T-helper 22 cell (primary cell): Measurements from ENCODE around the gene ADAMTS19.
A peak's percentile ranks its signal among the peaks of the same experiment; 100 is the strongest.

Source experiments
- DNase-seq: peaks from one replicate; pipeline ENCODE4 v3.0.0-alpha.2; 2020; ENCODE audit warnings: low read depth

The ADAMTS19 gene

DNA sequence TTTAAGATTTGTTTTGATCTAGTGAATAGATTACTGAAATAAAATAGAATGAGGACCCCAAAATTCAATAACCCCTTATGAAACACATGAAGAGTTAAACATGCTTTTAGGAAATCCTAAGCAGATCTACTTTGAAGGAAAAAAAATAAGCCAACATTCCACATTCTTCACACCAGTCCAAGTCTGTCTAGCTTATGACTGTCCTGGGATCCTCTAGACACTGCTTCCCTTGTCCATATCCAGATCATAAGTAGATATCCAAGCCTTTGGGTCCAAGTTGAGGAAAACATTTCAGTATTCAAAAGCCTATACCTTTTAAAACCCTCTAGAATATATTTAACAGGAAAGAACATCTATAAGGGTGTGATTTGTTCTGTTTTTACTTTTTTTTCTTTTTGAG lies 228.9 kb downstream of the ADAMTS19 start:
- DNase-seq, result no peak

DNA sequence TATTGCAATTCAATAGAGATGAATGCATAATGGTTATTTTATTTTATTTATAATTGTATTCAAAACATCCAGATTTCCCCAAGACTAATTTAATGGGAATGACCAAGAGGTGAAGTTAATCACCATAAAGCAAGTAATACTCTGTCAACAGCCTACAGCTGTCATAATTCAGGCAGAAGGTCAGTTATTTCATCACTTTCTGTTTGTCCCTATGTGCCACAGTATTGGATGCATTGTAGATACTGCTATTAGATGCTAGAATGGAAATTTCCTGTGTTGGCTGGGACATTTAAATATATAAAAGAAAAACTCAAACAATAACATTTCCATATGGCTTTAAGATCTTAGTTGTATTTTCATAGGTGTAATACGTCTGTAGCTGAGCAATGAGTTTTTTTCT lies 231.1 kb downstream of the ADAMTS19 start:
- DNase-seq, result no peak

DNA sequence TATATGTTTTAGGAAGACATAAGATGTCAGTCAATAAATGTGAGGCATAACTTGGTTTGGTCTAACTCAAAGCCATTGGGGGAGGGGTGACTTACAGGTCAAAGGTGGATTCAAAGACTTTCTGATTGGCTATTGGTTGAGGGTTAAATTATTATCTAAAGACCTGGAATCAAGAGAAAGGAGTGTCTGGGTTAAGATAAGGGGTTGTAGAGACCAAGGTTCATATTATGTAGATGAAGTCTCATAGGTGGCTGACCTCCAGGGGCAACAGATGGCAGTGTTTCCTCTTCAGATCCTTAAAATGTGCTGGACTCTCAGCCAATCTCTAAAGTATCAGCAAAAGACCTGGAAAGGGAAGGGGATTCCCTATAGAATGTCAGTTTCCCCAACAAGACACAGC lies 236.5 kb downstream of the ADAMTS19 start:
- DNase-seq, result no peak

DNA sequence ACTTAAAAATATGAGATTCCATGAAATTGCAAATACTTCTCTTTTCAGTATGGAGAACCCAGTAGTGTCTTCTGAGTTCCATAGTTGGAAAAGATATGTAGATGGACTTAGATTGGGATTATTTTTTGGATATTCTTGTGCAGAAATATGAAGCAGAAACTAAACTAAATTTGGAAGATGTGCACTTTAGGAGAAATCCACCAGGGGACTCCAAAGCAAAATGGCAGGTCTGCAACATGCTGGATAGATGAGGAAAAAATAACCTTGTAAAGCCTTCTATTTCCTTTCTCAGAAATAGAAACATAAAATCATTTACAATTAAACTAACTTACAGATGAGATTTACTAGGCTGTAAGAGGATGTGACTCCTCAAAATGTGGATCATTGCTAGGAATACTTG lies 238.6 kb downstream of the ADAMTS19 start:
- no peak for DNase-seq

DNA sequence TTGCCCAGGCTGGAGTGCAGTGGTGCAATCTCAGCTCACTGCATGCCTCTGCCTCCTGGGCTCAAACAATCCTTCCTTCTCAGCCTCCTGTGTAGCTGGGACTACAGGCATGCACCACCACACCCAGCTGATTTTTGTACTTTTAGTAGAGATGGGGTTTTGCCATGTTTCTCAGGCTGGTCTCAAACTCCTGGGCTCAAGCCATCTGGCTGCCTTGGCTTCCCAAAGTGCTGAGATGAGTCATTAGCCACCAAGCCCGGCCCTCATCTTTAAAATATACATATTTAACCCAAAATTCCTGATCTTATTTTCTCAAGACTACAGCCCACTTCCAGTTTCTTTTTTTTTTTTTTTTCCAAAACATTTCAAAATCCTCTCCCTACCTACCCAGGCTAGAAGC lies 256.1 kb downstream of the ADAMTS19 start:
- DNase-seq, result no peak

DNA sequence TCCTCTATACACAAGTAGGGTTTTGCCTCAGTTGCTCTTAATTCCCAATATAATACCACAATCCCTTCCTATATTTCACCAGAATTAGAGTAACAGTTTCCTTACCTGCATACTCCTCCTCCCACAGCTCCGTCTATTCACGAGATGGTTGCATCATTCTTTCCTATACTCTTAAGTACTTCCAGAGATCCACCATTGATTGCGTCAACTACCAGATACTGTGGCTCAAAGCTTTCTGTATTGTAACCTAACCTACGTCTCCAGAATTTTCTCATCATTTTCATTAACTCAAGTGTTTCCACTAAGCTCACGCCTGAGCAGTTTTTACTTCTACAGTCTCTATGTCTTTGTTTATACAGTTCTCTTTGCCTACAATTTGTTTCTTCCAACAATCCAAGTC lies 256.6 kb downstream of the ADAMTS19 start:
- DNase-seq, result no peak

DNA sequence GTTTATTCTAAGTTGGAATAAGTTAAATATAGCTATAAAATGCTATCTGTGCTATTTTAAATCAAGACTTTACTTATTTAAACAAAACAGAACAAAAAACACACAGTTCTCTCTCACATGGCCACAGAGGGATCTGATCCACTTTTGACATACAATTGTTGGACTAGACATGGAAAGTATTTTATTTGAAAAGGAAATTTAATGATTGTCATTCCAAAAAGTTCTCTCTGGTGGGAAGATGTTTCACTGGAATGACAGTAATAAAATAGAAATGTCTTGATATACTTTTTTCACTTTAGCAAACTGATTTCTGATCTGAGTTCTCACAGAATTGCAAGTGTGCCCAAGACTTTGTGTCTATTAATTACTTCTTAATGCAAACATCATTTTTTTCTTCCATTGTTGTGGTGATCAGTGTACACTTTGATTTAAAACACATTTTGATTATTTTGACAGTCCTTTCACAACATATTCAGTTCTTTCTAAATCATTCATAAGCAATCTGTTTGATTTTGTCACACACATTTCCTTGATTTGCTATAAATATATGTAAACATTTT lies 257.7 kb downstream of the ADAMTS19 start:
- no peak for DNase-seq

DNA sequence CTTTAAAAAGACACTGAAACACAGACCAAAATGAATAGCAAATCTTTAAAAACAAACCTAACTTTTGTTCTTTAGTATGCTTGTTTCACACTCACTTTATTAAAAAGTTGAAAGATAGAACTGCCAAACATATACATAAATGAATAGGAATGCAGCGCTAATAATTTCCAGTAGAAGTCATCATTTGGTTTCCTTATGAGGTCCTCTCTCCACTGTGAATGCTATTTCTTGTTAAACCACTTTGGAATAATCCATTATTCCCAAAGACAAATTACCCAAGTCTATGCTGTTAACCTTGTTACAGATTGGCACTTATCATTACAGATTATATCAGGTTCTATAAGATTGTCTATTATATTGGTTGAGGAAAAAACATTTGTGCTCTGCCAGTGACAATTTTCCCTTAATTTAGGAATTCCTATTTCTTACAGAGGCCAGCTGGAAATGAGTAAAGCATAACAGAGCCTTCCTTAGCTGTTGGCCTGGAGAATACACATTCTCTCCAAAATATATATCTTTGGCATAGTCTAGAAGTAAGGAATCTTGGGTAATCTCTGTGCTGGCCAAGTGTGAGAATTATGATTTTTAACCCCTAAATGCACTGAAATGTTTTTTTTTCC lies 258.5 kb downstream of the ADAMTS19 start:
- DNase-seq, result no peak

DNA sequence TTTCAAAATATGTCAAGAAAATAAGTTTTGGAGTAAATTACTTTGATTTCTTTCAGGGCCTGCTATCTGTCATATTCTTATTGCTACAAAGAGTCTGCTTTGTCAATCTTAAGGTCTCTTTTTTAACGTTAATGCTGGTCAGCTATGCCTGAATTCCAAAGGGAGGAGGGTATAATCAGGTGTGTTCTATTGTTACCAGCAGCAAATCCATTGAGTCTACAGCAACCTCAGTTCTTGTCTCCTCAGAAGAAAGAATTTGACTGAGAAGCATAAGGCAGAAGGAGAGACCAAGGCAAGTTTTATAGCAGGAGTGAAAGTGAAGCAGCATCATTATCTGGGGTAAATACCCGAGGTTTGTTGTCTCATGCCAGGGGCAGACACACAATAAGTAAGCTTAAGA lies 264.1 kb downstream of the ADAMTS19 start:
- DNase-seq, result no peak

DNA sequence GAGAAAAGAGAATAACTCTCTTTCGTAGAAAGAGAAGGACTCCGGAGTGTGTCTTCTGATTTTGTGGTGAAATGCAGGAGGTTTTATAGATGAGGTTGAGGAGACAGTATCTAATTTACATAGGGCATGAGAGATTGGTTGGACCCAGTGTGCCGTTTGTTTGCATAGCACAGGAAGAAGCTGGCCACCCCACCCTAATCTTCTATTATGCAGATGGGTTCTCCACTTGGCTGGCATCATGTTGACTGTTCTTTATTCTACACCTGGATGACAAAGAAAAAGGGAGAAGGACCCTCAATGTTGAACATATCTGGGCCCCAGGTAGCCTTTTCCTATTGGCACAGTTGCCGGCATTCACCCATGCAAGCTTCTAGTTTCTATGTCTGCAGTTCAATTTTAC lies 264.5 kb downstream of the ADAMTS19 start:
- no peak for DNase-seq

DNA sequence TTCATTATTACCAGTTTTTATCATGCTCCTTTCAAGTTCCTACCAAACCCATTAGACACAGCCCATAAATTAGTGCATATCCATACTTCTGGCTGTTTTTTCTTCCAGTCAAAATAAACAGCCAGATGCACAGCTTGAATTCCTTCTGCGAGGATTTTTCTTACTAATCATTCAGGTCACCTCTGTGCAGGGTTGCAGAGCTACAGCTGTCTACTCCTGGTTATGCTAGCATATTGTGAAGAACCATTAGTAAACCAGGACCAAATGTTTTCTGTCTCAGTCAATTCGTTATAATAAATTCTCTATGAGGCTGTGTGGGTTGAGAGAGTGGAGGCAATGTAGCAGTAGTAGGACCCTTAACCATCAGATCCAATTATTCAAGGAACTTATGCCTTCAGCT lies 279.7 kb downstream of the ADAMTS19 start:
- DNase-seq, result no peak

DNA sequence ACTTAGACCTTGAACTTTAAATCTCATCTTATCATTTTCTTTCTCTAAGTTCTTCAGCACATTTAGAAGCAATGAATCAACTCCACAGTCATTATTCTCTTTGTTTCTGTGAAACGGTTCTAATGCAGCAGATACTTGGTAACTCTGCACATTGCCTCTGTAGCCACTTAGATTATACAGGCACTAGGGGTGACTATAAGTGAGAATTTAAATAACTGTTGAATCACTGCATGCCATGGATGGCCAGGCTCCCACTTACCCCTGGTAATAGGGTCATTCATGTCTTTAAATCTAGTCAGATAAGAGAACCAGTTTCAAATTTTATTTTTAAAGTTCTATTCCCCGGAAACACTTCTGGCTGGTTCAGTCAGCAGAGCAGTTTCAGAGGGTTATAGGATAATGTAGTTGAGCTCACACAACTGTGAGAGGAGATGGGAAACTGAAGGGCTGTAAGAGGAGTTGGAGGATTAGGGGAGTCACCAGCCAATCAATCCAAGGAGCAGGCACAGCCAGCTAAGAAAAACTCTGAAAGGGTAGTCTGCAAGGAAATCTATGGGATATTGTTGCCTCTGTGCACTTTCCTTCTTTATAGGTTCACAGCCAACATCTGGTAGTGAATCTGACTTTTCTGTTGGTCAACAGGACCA lies 283.6 kb downstream of the ADAMTS19 start:
- DNase-seq, result no peak

DNA sequence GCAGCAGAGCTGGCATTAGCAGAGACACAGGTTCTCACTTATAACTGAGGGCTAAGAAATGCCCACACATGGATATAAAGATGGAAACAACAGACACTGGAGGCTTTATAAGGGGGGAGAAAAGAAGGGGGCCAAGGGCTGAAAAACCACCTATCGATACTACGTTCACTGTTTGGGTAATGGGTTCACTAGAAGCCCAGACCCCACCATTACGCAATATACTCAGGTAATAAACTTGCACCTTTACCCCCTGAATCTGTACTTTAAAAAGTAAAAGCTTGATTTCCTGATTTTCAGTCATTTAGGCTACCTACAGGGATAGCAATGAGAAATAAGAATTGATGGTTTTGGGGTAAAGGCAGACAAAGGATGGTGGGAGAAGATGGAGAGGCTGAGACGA lies 285.9 kb downstream of the ADAMTS19 start:
- no peak for DNase-seq

DNA sequence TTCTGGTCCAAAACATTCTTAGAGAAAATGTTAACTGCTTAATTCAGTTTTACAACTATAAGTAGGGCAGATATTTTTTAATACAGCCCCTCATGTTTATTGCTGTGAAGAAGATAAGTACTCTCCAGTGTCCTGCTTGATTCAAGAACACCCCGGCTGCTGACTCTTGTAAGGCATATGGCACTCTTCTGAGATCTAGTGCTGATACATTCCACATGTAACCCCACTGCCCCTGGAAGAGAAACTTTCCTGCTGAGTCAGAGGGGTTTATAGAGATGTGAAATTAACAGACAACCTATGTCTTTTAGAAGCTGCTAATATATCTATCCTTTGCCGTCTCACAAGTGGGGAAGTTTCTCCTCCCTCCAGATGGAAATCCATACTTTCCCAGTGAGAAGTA lies 286.8 kb downstream of the ADAMTS19 start:
- no peak for DNase-seq

DNA sequence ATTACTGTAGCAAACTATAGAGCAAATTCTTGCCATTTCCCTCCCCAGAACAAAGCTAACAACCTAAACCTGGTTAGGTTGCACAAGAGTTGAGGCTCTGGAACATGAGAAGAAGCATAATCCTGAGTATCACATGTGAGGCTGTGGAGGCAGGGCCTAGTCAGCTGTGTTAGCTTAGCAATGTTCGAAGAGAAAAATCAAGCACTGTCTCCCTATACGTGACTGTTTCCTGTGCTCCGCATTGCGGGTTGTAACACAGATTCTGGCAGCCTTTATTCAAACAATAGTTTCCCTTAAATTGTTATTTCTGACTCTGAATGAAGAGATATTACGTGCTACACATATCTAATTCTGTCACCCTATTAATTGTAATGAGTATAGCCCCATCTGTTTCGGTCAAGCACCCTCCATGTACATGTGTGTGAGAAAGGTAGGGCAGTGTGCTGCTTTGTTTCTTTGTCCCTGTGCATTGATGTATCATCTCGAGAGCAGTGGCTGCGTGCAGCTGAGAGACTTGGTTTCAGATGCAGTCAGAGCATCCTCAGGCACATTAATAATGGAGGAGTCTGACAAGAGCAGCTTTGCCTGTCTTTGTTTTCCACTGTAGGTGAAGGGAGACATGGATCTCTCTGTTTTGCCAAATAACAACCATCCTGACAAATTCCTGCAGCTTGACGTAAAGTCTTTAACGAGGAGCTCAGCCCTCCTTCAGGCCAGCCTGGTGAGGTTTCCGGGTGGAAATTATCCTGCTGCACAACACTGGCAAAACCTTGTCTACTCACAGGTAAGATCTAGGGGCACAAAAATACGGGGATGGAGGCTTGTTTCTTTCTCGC lies 287.7 kb downstream of the ADAMTS19 start, which contains the start of gene MINAR2:
TSS of gene MINAR2 (plus strand) at position 523 of the 836 bp plus-strand sequence. CDS start at position 620, 97 bp downstream.
- DNase-seq, result no peak

DNA sequence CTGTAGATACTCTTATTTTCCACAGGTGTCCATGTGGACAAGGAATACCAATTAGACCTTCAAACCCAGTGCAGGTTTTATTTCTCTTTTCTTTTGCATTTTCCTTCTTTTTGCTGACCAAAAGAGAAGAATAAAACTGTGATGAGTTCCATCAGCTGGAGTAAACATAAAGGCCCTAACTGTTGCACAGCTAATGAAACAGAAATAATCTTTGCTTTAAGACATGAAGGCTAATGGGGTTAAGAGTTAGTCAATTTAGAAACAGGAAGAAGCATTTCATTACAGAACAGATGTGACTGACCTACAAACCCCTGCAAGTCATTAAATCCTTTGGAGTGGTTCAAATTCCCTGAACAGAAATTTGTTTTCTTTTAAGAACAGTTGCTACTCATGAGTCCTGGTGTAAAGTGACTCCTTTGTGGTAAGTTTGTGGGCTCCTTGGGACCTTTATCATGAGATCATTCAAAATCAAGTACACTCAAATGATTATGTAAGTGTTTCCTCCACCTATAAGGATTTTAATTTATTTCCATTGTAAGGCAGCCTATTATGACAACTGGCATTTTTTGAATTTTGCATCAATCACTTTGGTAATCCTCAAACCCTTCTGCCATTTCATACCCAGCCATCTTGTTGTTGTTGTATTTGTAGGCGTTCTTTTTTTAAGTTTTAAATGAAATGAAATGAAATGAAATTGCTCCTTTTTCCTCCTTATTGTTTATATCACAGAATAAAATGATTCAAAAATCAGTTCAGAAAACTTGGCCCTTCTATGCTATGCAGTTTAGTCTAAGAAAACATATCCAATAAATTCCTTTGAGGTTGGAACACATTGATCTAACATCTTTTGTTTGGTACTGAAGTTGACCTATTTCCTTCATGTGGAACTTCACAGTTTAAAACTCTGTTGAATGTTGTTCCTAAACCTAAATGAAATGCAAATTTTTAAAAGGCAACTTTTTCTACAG lies 289.1 kb downstream of the ADAMTS19 start:
- DNase-seq, result no peak

DNA sequence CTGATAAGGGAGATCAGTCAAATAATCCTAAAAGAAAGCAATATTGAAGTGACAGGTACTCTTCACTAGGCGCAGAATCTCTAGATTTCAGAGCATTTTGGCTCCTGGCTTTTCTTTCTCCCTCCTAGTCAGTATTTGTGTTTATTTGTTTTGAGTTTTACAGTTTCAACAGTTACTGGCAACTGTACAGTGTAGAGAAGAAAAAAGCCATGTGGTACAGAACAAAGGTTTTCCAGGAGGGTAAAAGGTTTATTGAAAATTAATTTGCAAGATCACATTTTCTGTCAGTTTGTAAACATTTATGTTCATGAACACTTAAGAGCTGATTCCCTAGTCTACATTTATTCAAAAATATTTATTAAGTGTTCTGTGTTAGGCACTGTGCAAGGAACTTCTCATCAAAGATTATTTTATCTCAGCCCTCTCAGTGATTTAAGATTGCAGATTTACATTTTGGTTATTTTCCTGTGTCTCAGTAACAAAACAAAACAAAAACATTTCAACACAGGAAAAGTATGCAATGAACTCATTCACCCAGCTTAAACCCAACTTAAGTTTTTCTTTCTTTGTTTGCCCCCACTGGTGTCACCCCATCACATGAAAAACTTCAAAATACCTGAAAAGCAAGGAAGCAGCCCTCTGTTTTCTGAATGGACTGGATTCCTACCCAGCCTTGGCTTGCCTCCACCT lies 300.7 kb downstream of the ADAMTS19 start:
- no peak for DNase-seq

DNA sequence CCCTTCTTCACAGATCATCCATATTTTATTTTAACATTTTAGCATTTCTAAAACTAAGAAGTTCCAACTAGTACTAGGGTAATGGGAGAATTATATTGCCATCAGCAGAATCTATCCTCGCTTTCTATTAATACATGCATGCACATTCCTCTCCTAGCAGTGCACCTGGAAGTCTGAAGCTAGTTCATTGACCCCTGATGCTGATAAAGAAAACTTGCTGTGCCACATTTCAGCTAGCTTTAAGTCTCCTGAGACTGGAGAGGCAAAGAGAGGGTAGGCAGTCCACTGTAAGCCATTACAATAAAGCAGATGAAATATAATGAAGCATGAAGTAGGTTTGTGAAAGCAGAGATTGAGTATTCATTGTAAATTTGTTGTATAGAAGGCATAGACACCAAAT lies 303.6 kb downstream of the ADAMTS19 start:
- DNase-seq, result no peak

DNA sequence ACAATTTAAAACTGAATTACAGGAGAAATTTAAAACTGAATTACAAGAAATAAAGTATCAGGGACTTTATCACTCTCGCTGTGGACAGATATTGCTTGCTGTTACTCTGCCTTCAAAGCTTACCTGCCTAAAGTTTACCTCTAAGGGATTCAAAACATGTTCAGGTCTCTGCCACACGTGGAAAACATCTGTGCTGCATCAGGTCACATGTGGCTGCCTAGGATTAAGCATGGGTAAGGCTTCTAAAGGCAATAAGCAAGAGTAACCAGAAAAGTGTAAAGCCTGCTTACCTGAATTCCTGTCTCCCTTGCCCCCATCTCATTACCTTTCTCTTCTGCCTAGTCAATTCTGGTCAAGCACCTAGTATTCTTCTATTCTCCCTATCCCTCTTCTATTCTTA lies 306.7 kb downstream of the ADAMTS19 start:
- DNase-seq, result no peak

DNA sequence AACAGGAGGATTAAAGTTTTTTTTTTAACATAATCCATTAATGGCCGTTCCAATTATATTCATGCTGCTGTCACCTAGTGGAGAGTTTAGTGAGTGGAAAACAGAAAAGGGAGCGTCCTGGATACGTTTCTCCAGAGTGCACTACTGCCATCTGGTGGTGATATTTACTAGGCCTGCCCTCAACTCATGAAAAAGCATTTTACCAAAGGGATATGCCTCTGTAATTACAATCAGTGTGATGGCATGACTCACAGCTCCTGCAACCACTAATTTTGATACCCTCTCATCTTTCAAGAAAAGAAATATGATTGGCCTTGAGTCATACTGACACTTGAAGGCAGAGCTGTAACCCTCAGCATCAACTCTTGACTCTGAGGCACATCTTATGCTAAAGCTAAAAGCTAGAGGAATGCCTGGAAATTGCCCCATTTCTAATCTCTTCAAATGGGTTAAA lies 307.9 kb downstream of the ADAMTS19 start:
- DNase-seq, result peak; percentile 2

DNA sequence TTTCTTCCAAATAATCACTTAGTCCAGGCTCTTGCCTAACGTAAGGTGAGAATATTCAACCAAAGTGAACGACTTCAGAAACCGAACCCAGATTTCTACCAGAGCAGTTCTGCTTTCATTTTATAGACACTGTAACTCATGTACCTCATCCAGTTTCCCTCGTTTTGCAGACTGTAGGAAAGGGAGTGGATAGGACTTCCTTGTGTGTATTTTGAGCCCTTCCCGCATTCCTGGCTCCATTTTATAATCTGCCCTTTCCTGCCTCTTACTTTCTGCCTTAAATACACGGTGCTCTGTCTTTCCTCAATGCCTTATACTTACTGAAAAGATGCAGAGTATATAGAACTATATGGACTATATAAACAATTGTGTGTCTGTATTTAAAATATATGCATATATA lies 308.6 kb downstream of the ADAMTS19 start:
- no peak for DNase-seq
